KMS-11 (cell line): ENCODE results near the gene DEXI.

Experiments
- H2AFZ ChIP-seq: fragments of 200-600 bp; sonication (generic); 2 replicates; pipeline ENCODE4 v1.6.1; 2016; ENCODE audit warnings: antibody characterized with exemption, mixed run types, low read depth
- H3K27ac ChIP-seq: fragments of 200-600 bp; sonication (generic); 2 replicates; pipeline ENCODE4 v1.6.1; 2016; ENCODE audit warnings: mild to moderate bottlenecking, mixed run types
- H3K27me3 ChIP-seq: fragments of 200-600 bp; sonication (generic); 2 replicates; pipeline ENCODE4 v1.6.1; 2017; ENCODE audit warnings: mild to moderate bottlenecking, low read depth, mixed run types, moderate library complexity; ENCODE audit not compliant: insufficient read depth
- H3K36me3 ChIP-seq: fragments of 200-600 bp; sonication (generic); 2 replicates; pipeline ENCODE4 v1.6.1; 2017; ENCODE audit warnings: mild to moderate bottlenecking, mixed run types; ENCODE audit not compliant: insufficient read depth
- H3K4me1 ChIP-seq: fragments of 200-600 bp; sonication (generic); 2 replicates; pipeline ENCODE4 v1.6.1; 2016; ENCODE audit warnings: mild to moderate bottlenecking, low read depth, mixed run types; ENCODE audit not compliant: poor library complexity, severe bottlenecking
- H3K4me2 ChIP-seq: fragments of 200-600 bp; sonication (generic); 2 replicates; pipeline ENCODE4 v1.7.0; 2016; ENCODE audit warnings: mild to moderate bottlenecking, mixed run types
- H3K4me3 ChIP-seq: fragments of 200-600 bp; sonication (generic); IDR thresholded peaks from 2 replicates; pipeline ENCODE4 v1.6.1; 2017; ENCODE audit warnings: low read depth, low read length, mixed read lengths; ENCODE audit not compliant: insufficient read depth
- H3K79me2 ChIP-seq: fragments of 200-600 bp; sonication (generic); 2 replicates; pipeline ENCODE4 v1.6.1; 2016; ENCODE audit warnings: low read depth, mixed run types; ENCODE audit not compliant: insufficient read depth
- H3K9ac ChIP-seq: fragments of 200-600 bp; sonication (generic); 2 replicates; pipeline ENCODE4 v1.6.1; 2016; ENCODE audit warnings: mild to moderate bottlenecking, mixed run types
- H4K20me1 ChIP-seq: fragments of 200-600 bp; sonication (generic); 2 replicates; pipeline ENCODE4 v1.6.1; 2016; ENCODE audit warnings: mild to moderate bottlenecking, mixed run types; ENCODE audit not compliant: insufficient read depth
- TF ChIP-seq, protein P1 (sequence below): fragments of 200-600 bp; sonication (generic); conservative IDR thresholded peaks from 2 replicates; pipeline ENCODE4 v1.6.1; 2017; ENCODE audit warnings: low read depth, mild to moderate bottlenecking, antibody characterized with exemption, low read length, moderate library complexity, mixed read lengths

DEXI gene

DNA sequence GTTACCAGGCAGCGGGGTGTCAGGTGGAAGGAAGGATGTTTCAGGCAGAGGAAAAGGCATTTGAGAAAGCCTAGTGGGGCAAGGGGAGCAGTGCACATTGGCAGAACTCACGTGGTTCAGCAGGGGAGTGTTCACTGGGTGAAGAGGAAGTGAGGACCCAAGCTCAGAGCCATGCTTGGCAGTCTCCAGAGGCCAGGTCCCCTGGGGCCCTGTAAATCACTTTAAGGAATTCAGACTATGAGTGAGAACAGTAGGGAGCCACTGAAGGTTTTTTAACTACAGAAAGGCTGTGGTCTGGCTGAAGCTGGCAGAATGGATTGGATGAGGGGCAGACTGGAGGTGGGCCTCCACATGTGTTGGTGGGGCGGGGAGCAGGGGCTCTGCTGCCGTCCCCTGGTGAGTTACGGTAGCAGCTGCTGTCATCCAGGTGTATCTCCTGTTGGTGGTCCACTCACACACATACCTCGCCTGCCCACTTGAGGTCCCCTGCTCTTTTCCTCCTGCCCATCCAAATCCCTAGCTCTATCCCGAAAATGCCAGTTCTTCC, 7.2 kb upstream of the DEXI start:
- Histone ChIP-seq H3K4me3 (no peak overlapping the region), H2AFZ (no peak overlapping the region), H3K27ac (no peak overlapping the region), H3K79me2 (peaks cover 32% of the 10 kb centered on the region; the same call in 1 of the 2 replicates), H4K20me1 (no peaks in the 10 kb centered on the region; the same call in 1 of the 2 replicates), H3K36me3 (no peaks in the 10 kb centered on the region), H3K9ac (no peak overlapping the region), H3K4me2 (no peak overlapping the region), H3K4me1 (peaks cover 28% of the 10 kb centered on the region), H3K27me3 (no peaks in the 10 kb centered on the region)
- TF ChIP-seq, protein P1, sequence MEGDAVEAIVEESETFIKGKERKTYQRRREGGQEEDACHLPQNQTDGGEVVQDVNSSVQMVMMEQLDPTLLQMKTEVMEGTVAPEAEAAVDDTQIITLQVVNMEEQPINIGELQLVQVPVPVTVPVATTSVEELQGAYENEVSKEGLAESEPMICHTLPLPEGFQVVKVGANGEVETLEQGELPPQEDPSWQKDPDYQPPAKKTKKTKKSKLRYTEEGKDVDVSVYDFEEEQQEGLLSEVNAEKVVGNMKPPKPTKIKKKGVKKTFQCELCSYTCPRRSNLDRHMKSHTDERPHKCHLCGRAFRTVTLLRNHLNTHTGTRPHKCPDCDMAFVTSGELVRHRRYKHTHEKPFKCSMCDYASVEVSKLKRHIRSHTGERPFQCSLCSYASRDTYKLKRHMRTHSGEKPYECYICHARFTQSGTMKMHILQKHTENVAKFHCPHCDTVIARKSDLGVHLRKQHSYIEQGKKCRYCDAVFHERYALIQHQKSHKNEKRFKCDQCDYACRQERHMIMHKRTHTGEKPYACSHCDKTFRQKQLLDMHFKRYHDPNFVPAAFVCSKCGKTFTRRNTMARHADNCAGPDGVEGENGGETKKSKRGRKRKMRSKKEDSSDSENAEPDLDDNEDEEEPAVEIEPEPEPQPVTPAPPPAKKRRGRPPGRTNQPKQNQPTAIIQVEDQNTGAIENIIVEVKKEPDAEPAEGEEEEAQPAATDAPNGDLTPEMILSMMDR = no peak

- TF ChIP-seq, protein P1 = no peak
- Histone ChIP-seq H3K4me3 (no peak overlapping the region), H4K20me1 (no peaks in the 10 kb centered on the region; the same call in 1 of the 2 replicates), H3K79me2 (peaks cover 32% of the 10 kb centered on the region; the same call in 1 of the 2 replicates), H3K4me2 (no peak overlapping the region), H3K27me3 (no peaks in the 10 kb centered on the region), H3K27ac (no peak overlapping the region), H2AFZ (no peak overlapping the region), H3K36me3 (no peaks in the 10 kb centered on the region), H3K4me1 (peaks cover 31% of the 10 kb centered on the region), H3K9ac (no peak overlapping the region)
These were observed 5.0 kb upstream of the DEXI start for GRCh38 chr16:10947211-10947787.

GRCh38 chr16:10946308-10946707, 4.0 kb upstream of the DEXI start:
- H4K20me1 ChIP-seq = no peaks in the 10 kb centered on the region; the same call in 1 of the 2 replicates
- H3K4me3 ChIP-seq = no peak overlapping the region
- H3K36me3 ChIP-seq = no peaks in the 10 kb centered on the region
- H3K27ac ChIP-seq = no peak overlapping the region
- no peaks in the 10 kb centered on the region for H3K27me3 ChIP-seq
- no peak overlapping the region for H3K4me2 ChIP-seq
- H2AFZ ChIP-seq = no peak overlapping the region
- no peak overlapping the region for H3K9ac ChIP-seq
- TF ChIP-seq, protein P1 = no peak
- H3K79me2 ChIP-seq = peaks cover 30% of the 10 kb centered on the region; the same call in 1 of the 2 replicates
- peaks cover 31% of the 10 kb centered on the region for H3K4me1 ChIP-seq

- H4K20me1 ChIP-seq = no peaks in the 10 kb centered on the region; the same call in 1 of the 2 replicates
- H3K9ac ChIP-seq = peak overlapping the region; percentile 64; the same call in 1 of the 2 replicates
- peak overlapping the region; percentile 91 for H3K4me2 ChIP-seq
- TF ChIP-seq, protein P1 = no peak
- peak overlapping the region; percentile 77 for H2AFZ ChIP-seq
- peaks cover 32% of the 10 kb centered on the region for H3K4me1 ChIP-seq
- no peaks in the 10 kb centered on the region for H3K36me3 ChIP-seq
- no peaks in the 10 kb centered on the region for H3K27me3 ChIP-seq
- H3K27ac ChIP-seq = no peak overlapping the region
- H3K79me2 ChIP-seq = peaks cover 33% of the 10 kb centered on the region; the same call in 1 of the 2 replicates
- H3K4me3 ChIP-seq = peak overlapping the region; percentile 42
These were observed 3.0 kb upstream of the DEXI start for GRCh38 chr16:10945065-10945787.
